ENCODE data around the gene UVRAG.

Gene UVRAG

DNA sequence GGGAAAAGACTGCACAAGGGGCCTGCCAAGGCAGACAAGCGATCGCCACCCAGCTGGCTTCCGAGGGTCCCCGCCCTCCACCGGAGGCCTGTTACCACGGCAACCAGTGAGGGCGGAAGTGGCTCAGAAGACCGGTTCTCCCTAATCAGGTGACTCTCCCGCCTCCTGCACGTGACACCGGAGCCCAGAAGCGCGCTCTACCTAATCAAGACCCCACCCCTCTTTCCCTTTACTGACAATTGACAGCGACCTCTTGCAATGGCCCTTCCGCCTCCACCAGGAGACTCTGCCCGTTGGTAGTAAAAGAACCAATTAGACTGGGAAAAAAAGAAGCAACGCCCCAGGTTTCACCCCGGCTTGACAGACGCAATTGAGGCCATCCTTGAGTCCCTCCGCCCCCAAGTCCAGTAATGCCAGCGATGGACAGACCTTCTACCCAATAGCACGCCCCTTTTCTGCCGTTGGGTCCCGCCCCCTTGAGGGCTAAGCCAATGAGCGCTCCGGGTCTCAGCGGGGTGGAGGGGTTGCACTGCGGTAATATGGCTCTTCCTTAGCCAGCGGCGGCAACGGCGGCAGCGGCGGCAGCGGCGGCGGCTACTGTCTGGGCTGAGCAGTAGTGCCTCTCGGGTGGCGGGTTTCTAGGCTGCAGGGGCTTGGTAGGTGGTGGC lies at the start of gene UVRAG:
Gene UVRAG (plus strand): TSS at position 534 of the 668 bp plus-strand sequence. CDS start 198 bp downstream, outside the sequence.
- TF ChIP-seq, protein P1, sequence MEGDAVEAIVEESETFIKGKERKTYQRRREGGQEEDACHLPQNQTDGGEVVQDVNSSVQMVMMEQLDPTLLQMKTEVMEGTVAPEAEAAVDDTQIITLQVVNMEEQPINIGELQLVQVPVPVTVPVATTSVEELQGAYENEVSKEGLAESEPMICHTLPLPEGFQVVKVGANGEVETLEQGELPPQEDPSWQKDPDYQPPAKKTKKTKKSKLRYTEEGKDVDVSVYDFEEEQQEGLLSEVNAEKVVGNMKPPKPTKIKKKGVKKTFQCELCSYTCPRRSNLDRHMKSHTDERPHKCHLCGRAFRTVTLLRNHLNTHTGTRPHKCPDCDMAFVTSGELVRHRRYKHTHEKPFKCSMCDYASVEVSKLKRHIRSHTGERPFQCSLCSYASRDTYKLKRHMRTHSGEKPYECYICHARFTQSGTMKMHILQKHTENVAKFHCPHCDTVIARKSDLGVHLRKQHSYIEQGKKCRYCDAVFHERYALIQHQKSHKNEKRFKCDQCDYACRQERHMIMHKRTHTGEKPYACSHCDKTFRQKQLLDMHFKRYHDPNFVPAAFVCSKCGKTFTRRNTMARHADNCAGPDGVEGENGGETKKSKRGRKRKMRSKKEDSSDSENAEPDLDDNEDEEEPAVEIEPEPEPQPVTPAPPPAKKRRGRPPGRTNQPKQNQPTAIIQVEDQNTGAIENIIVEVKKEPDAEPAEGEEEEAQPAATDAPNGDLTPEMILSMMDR (IDR thresholded peaks at IDR 0.05; ENCODE audit: borderline replicate concordance, control extremely low read depth, extremely low read depth, insufficient read depth, missing control alignments): no peak
- in situ Hi-C loops (cut with MboI; ENCODE audit: low sequenced_read_pairs, unreplicated experiment): no loop called here
- DNase-seq (ENCODE audit: low spot score): peak; percentile 96

DNA sequence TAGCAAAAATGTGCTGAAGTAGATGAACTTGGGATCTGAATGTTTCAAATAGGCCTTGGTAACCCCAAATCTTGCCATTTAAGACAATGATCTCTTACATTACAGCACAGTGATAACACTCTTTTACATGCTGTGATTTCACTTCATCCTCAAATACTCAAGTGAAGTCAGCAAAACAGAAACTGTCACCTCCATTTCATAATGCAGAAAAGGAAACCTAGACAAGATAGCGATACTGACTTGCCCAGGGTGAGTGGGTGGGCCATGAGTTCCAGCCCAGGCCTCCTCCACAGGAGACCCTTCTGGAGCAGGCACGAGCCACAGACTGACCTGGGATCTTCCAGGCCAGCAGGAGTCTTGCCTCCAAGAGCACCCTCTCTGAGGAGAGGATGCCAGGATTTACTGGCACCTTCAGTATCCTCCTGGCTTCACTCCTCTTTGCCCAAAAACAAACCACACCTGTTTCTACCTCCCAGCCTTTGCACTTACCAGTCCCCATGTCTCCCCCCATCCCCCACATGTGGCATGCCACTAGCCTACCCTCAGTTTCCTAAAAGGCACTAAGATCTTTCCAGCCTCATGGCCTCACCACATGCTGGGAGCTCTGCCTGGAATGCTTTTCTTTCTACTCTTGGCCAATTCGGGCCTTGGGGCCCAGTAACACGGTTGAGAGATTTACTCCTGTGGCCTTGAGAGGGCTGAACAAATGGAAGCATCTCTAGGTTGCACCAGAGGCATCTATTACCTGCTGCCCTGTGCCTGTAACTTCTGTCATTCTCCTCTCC lies 48.4 kb upstream of the UVRAG start:
- peak; percentile 64 for DNase-seq (ENCODE audit: low spot score)
- TF ChIP-seq, protein P1 (IDR thresholded peaks at IDR 0.05; ENCODE audit: borderline replicate concordance, control extremely low read depth, extremely low read depth, insufficient read depth, missing control alignments): no peak
- in situ Hi-C loops (cut with MboI; ENCODE audit: low sequenced_read_pairs, unreplicated experiment): no loop called here

DNA sequence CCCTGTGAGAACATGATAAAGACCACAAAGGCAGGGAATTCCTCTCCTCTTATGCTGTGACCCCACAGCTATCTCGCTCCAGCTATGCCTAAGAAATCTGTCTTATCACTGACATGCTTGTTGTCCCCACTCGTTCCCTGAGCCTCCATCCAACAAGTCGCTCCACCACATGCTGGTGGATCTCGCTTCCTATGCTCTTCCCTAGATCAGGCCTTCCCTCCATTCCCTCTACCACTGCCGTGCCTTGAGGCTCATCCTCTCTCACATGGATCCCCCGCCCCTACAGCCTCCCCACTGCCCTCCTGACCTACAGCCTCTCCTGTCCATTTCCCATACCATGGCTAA lies 47.8 kb upstream of the UVRAG start:
- TF ChIP-seq, protein P1 (IDR thresholded peaks at IDR 0.05; ENCODE audit: borderline replicate concordance, control extremely low read depth, extremely low read depth, insufficient read depth, missing control alignments): no peak
- DNase-seq (ENCODE audit: low spot score): no peak
- in situ Hi-C loops (cut with MboI; ENCODE audit: low sequenced_read_pairs, unreplicated experiment): no loop called here

DNA sequence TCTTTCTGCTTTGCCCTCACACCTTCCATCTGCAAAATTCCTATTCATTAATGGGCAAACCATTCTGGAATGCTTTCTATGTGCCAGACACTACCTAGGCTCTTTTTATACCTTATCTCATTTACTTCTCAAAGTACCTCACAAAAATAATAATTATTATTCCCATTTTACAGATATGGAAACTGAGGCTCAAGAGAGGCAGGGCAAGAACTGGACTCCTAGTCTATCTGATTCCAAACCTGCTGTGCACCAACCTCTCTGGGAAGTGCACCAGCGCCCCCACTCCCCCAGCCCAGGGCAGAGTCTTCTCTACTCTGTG lies 47.3 kb upstream of the UVRAG start:
- in situ Hi-C loops (cut with MboI; ENCODE audit: low sequenced_read_pairs, unreplicated experiment): no loop called here
- DNase-seq (ENCODE audit: low spot score): no peak
- TF ChIP-seq, protein P1 (IDR thresholded peaks at IDR 0.05; ENCODE audit: borderline replicate concordance, control extremely low read depth, extremely low read depth, insufficient read depth, missing control alignments): no peak

GRCh38 chr11:75768112-75768908 lies 46.7 kb upstream of the UVRAG start, which contains the start of gene DGAT2:
DGAT2 (plus strand) TSS chr11:75768778; CDS start chr11:75768992, 214 bp downstream.
- DNase-seq (ENCODE audit: low spot score): peak; percentile 92
- TF ChIP-seq, protein P1 (IDR thresholded peaks at IDR 0.05; ENCODE audit: borderline replicate concordance, control extremely low read depth, extremely low read depth, insufficient read depth, missing control alignments): peak; percentile 14
- in situ Hi-C loops (cut with MboI; ENCODE audit: low sequenced_read_pairs, unreplicated experiment): no loop called here
